Activated effector memory CD4-positive, alpha-beta T cell treated with Interleukin-2 at 50 U/mL for 16 hours (primary cell): ENCODE data around the gene RNF40.
"Not testable (repeated sequence)": the region's sequence is repeated elsewhere in the genome, so short reads cannot be mapped to it uniquely, and the experiment has no call there.

Experiments used
- DNase-seq: peaks from one replicate; pipeline ENCODE4 v3.0.0-alpha.2; 2020

The RNF40 gene

DNA sequence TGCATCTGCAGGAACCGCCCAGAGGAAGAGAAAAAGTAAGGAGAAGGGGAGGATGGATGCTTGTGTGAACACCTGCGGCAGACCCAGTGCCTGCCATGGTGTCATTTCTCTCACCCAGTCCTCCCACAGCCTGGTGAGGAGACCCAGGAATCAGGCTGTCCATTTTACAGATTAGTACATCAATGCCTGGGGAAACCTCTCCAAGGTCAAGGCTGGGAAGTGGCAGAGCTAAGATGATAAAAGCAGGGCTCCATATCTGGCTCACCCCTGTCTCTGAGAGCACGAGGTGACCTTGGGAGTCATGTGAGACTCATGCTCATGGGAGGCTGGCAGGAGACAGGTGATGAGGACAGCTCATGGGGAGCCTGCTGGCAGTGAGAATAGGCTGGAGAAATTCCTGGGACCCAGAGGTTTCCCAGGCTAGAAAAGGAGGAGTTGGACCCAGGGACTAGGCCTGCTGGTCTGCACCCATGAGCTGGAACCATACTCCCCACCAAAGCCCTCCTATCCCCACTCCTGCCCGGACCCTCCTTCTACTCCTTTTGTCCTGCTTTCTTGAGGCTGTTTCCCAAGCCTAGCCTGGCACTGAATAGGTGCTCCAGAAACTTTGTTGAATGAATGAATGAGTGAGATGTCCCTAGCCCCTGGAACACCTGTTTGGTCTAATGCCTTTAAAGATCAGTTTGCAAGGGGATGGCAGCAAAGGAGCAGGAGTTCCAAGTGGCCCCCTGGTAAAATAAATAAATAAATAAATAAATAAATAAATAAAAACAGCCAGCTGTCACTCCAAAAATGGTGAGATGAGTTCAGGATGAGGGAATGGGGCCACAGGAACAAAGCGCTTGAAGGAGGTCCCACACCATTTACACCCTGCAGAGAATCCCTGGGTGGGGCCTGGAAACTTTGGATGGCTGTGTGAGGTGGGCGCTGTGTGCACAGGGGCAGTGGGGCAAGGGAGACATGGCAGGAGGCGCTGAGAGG, 23.3 kb downstream of the RNF40 start:
- DNase-seq, result no peak

DNA sequence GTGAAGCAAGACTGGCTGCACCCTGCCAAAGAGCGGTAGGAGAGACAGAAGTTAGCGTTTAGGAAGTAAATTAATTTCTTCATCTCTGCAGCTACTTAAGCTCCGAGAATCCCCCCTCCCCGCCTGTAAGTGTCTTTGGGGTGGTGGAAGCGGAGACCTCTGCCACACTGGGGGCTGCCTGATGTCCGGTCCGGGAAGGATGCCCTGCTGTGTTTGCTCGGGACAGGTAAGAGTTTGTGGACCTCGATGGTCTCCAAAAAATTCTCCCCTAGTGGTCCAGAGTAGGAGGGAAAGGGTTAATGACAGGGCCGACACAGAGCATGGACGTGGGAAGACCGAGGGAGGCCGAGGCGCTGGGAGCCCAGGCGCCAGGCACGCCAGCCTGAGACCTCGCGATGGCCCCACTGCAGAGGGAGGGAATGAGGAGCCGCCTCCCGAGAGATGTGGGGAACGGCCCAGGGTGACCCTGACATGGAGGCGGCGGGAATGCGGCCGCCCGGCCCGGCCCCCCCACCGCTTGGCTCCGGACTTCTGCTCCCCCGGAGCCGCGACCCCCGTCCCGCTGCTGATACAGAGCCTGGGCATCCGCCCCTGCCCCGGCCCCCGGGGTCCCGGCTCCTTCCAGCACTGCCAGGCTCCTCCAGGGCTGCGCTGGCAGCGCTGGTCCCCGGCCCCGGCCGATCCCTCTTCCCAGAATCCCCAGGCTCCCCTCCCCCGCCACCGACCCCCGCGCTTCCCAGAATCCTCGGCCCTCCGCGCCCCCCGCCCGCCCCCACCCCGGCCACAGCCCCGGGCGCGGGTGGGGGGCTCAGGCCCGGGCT, 24.2 kb downstream of the RNF40 start:
- DNase-seq, result no peak

DNA sequence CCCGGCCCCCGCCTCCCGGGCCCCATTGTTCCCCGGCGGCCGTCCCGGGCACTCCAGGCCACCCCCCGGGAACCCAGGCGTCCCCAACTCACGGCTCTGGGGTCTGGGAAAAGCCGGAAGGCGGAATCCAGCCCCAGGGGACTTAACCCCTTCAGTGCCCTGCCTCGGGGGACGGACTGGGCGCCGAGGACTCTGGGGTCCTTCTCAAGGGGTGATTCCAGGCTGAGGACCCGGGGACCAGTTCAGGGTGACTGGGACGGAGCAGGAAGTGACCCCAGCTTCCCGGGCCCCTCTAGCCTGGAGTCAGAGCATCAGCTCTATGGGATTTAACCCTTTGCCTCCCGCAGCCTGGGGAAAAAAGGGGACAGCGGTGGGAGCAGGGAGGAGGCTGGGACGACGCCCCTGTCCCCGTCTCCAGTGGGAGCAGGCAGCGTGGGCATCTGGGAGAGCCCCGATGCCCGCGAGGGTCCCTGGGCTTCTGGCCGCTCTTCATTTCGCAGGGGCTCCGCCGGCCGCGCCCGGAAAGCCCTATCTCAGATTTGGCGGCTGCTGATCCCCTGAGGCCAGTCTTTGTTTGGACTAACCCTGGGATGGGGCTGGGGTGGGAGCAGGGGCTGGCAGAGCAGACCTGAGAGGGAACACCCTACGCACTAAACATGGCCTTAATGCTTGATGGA, 25.0 kb downstream of the RNF40 start, which contains the start of gene ZNF629:
ZNF629 (minus strand) TSS at position 270 of the 677 bp plus-strand sequence. CDS start 2,723 bp downstream, outside the sequence.
- DNase-seq, result no peak

DNA sequence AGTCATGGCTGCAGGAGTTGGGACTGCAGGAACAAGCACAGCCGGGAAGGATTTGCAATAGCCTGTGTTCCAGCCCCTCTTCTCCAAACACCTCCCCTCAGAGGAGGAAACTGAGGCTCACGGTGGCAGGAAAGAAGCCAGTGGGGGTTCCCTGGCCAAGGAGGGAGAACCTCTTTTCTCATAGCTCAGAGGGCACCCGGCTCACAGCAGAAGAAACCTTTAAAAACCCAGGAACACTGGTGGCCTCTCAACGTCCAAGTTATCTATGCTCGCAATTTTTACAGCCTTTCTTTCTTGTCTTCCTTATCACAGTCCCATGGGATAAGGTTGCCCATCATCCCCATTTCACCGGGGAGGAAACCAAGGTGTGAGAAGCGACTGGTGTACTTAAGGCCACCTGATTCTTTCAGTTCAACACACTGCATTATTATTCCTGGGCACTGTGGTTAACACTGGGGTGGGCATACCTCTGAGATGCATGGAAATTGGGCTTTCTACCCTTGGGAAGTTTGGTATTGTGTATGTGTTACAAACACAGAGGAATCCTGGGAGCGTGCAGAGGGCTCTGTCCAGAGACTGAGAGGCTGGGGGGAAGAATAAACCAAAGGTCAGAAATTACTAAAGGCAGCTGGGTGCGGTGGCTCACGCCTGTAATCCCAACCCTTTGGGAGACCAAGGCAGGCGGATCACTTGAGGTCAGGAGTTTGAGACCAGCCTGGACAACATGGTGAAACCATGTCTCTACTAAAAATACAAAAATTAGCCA, 25.7 kb downstream of the RNF40 start:
- no peak for DNase-seq

DNA sequence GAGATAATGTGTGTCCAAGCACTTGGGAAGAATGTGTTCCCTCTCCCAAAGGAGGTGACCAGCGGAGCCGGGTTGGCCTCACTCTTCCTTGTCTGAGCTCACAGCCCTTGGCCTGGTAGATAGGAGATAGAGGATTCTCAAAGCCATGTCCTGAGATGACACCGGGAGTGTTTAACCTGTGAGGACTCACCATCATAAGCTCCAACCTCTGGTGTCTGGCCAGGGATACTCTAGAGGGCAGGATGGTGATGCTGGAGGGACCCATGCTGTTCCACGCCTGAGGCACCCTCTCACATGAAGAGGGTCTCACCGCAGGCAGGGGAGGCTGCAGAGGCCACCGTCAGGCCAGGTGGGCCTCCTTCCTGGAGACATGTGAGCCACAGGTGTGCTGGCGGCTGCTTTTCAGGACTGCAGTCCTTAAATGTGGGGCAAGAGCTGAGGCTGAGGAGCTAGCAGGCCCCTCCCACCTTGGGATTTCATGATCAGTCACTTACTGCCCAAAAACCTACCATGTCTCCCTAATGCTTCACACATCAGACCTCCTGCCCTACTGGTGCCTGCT, 31.5 kb downstream of the RNF40 start:
- no peak for DNase-seq

DNA sequence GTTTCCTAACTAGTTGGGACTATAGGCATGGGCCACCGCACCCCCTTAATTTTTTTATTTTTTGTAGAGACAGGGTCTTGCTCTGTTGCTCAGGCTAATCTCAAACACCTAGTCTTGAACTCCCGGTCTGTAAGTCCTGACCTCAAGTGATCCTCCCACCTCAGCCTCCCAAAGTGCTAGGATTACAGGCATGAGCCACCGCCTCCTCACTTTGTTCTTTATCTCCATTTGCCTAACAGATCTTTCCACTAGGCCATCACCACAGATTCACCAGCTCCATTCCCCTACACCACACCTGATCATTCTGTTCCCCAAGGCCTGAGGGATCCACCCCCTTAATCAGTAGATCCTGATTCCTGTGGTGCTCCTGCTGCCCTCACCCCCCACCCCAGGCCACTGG, 32.5 kb downstream of the RNF40 start:
- no peak for DNase-seq

DNA sequence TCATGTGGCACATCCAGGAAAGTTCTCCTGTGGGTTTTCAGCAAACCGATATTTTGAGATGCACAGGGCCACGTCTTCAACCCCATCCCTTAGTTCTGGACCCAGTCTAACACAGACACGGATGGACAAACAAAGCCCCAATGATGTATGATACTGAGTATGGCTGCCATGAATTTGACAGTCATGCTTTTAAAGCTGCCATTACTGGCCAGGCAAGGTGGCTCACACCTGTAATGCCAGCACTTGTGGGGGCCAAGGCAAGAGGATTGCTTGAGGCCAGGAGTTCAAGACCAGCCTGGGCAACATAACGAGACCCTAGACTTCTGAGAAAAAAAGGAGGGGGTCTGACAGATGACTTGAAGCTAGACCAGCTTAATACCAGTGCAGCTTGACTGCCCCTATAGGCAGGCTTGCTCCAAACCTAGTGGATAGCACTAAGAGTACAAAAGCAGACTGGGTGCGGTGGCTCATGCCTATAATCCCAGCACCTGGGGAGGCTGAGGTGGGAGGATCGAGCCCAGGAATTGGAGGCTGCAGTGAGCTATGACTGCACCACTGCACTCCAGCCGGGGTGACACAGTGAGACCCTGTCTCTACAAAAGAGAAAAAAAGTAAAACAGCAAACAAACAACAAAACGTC, 35.7 kb downstream of the RNF40 start:
- DNase-seq, result no peak

DNA sequence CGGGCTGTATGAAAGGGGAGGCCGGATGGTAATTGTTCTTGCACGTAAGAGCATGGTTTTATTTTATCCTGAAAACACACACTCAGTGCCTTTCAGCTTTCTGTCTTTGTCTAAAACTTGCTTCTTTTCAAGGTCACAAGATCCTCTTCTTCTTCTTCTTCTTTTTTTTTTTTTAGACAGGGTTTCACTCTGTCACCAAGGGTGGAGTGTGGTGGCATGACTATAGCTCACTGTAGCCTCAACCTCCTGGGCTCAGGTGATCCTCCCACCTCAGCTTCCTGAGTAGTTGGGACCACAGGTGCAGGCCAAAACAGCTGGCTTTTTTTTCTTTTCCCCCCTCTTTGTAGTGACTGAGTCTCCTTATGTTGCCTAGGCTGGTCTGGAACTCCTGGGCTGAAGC, 40.8 kb downstream of the RNF40 start:
- no peak for DNase-seq

DNA sequence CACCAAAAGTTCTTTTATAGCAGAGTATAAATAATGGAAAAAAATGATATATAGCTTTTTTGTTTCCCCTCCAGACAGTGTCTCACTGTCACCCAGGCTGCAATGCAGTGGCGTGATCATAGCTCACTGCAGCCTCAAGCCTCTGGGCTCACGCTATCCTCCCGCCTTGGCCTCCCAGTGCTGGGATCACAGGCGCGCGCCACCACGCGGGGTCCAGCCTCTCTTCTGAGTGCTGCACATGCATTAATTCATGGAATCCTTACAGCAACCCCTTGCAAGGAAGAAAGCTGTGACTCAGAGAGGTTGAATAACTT, 42.9 kb downstream of the RNF40 start:
- no peak for DNase-seq

DNA sequence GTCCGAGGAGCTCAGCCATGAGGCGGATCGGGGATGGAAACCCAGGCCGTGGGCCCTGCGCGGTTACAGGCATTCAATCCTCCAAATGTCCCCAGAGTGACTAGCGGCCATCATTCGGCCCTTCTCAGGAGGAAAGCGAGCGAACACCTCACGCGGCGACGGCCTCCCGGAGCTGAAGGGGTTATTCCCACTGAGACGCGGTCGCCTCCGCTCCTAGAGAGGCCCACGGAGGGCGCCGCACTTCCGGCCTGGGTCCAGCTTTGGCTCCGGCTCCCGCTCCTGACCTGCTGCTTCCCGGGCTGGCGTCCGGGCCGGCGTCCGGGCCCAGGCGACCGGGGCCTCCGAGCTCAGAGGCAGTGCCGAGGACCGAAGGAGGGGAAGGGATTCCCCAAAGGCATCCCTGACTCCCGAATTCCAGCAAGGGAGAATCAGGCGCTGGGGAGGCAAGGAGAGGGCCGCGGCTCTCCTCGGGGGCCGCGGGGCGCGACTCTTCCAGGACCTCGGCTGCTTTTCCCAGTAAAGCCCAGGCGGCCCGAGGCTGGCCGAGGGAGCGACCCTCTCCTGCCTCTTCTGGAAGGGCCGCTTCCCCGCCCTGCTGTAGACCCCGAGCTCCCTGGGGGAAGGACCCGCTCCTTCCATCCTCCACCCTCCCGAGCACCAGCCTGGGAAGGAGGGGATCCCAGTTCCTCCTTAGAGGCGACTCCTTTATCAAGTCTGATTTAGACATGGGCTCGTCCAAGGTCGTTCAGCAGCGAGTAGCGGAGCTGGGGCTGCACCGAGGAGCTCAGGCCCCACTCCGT, 43.4 kb downstream of the RNF40 start:
- DNase-seq, result peak; percentile 36

DNA sequence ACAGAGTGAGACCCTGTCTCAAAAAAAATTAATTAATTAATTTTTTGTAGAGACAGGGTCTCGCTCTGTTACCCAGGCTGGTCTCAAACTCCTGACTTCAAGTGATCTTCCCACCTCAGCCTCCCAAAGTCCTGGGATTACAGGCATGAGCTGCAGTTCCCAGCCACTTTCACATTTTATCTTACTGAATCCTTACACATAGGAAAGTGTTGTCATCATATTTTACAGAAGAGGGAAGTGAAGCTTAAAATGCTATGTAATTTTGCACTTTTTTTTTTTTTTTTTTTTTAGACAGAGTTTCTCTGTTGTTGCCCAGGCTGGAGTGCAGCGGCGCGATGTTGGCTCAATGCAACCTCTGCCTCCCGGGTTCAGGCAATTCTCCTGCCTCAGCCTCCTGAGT, 46.0 kb downstream of the RNF40 start:
- no peak for DNase-seq

DNA sequence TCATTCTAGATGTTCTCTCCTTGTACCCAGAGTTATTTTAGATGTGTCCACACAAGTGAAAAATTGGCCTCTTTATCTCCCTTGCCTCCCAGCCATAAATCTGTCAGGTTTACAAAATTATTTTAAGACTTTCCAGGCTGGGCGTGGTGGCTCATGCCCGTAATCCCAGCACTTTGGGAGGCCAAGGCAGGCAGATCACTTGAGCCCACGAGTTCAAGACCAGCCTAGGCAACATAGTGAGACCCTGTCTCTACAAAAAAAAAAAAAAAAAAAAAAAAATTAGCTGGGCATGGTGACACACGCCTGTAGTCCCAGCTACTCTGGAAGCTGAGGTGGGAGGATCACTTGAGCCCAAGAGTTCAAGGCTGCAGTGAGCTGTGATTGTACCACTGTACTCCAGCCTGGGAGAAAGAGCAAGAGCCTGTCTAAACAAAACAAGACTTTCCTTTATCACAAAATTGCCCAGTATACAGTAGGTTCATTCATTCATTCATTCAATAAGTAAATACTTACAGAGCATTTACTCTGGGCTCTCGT, 46.8 kb downstream of the RNF40 start:
- not testable (repeated sequence) for DNase-seq

DNA sequence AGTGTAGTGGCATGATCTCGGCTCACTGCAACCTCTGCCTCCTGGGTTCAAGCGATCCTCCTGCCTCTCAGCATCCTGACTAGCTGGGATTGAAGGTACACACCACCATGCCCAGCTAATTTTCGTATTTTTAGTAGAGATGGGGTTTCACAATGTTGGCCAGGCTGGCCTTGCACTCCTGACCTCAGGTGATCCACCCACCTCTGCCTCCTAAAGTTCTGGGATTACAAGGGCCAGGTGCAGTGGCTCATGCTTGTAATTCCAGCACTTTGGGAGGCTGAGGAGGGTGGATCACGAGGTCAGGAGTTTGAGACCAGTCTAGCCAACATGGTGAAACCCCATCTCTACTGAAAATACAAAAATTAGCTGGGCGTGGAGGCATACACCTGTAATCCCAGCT, 47.6 kb downstream of the RNF40 start:
- not testable (repeated sequence) for DNase-seq

DNA sequence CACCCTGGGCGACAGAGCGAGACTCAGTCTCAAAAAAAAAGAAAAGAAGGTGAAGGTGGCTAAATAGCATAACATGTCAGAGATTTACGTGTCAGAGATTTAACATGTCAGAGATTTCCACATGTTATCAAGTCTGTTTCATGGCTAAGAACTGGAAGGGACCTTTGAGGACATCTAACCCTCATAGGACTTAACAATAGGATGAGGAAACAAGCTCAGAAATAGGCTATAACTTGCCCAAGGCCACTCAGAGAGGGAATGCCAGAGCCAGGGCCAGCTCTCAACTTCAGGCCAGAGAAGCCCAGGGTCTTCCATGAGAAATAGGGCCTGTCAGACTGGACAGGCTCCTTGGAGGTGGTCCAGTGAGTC, 51.7 kb downstream of the RNF40 start:
- no peak for DNase-seq

DNA sequence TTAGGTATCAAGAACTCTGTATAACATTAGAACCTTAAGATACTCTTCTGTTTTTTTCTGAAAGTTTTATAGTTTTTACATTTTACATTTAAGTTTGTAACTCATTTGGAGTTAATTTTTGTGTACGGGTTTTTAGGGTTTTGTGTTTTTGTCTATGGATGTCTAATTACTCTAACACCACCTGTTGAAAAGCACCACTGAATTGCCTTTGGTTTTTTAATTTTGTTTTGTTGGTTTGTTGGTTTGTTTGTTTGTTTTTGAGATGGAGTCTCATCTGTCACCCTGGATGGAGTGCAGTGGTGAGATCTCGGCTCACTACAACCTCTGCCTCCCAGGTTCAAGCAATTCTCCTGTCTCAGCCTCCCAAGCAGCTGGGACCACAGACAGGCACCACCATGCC, 54.6 kb downstream of the RNF40 start:
- no peak for DNase-seq

DNA sequence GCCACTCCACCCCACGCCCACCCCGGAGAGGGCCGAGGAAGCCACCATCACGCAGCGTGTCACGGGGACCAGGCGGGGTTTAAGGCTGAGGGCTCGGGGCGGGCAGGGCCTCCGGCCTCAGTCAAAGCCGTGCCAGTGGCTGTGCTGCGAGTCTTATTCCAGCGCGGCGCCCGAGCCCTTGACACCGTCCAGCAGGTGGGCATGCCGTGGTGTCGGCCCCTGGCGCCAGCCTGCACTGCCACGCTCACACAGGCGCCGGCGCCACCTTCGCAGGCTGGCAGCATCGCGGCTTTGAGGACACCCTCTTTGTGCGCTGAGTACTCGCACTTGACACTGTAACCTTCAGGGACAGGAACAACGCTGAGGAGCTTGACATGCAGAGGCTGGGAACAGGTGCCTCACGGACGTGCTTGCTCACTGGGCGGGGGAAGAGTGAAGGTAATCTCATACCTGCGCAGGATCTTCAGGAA, 58.9 kb downstream of the RNF40 start:
- no peak for DNase-seq

DNA sequence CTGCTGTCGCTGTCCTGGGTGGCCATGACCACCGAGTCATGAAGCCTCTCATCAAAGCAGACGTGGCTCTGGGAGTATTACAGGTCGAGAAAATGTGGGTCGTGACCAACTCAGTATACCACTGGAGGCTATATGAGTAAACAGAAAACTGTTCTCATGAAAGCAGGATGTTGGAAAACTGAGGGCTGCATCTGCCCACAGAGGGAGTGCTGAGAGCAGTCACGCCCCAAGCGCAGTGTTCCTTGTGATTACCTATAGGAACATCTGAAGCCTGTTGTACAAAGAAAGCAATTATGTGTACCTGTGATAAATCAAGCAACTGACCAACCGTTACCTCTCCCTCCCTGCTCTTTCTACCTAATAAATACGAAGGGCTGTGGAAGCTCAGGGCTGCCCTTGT, 59.3 kb downstream of the RNF40 start:
- not testable (repeated sequence) for DNase-seq

DNA sequence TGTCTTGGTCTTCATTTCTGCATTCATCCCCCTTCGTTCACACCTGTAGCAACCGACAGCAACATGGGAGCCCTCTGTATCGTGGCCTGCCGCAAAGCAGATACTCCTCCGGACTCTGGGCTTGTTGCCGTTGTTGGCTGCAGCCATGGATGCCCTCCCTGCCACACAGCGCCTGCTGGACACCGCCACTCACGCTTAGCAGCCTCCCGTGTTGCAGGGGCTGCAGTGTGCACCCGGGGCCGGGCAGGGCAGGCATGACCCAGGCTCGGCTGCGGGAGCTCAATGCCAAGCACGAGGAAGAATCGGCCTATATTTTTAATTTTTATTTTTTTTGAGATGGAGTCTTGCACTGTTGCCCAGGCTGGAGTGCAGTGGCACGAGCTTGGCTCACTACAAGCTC, 59.8 kb downstream of the RNF40 start:
- no peak for DNase-seq
